Coronary artery (tissue), 2 donors: ENCODE measurements around the gene PID1.

Experiments used
- DNase-seq: peaks from one replicate; pipeline ENCODE4 v3.0.0-alpha.2; 2017; ENCODE audit warnings: low spot score
- H3K27ac ChIP-seq, 2 donors: fragments of 200-600 bp; sonication (generic); one replicate each; pipeline ENCODE4 v1.5.1; 2016 to 2019
- H3K4me3 ChIP-seq: fragments of 200-600 bp; sonication (generic); 2 replicates; pipeline ENCODE4 v1.5.1; 2016; ENCODE audit warnings: mild to moderate bottlenecking, moderate library complexity
- CTCF ChIP-seq: fragments of 200-600 bp; sonication (generic); IDR thresholded peaks from one replicate; pipeline ENCODE4 v1.5.1; 2019; ENCODE audit warnings: antibody characterized with exemption

The PID1 gene

GRCh38 chr2:229175497-229175863 lies 95.6 kb downstream of the PID1 start:
- TF ChIP-seq CTCF, result no peak
- DNase-seq, result no peak
- Histone ChIP-seq H3K27ac (no peak overlapping the region), H3K4me3 (no peak overlapping the region)

- Histone ChIP-seq H3K27ac (no peak overlapping the region), H3K4me3 (no peak overlapping the region)
- no peak for DNase-seq
- no peak for TF ChIP-seq CTCF
Observed at GRCh38 chr2:229174794-229175496, 96.1 kb downstream of the PID1 start.

- H3K27ac ChIP-seq, result no peak overlapping the region
- no peak overlapping the region for H3K4me3 ChIP-seq
- no peak for TF ChIP-seq CTCF
- DNase-seq, result no peak
Observed at GRCh38 chr2:229173825-229174359, 97.2 kb downstream of the PID1 start.

- DNase-seq, result no peak
- Histone ChIP-seq H3K27ac (no peak overlapping the region), H3K4me3 (no peak overlapping the region)
- TF ChIP-seq CTCF, result no peak
Observed at GRCh38 chr2:229170916-229171315, 100.2 kb downstream of the PID1 start.

GRCh38 chr2:229170171-229170570 lies 100.9 kb downstream of the PID1 start:
- Histone ChIP-seq H3K27ac (no peak overlapping the region), H3K4me3 (no peak overlapping the region)

GRCh38 chr2:229169751-229170150 lies 101.3 kb downstream of the PID1 start:
- H3K27ac ChIP-seq, result no peak overlapping the region

More at GRCh38 chr2:229170171-229170570, 100.9 kb downstream of the PID1 start:
- no peak for TF ChIP-seq CTCF
- no peak for DNase-seq

More at GRCh38 chr2:229169751-229170150, 101.3 kb downstream of the PID1 start:
- DNase-seq, result no peak
- H3K4me3 ChIP-seq, result no peak overlapping the region
- TF ChIP-seq CTCF, result no peak
